GM12864 (cell line): ENCODE measurements around the gene GLOD5.

Experiments
- DNase-seq: peaks from one replicate; pipeline ENCODE4 v3.0.0-alpha.2; 2011; ENCODE audit warnings: low read depth
- H3K4me3 ChIP-seq: 2 replicates; pipeline ENCODE4 v1.5.1; 2011; ENCODE audit warnings: mild to moderate bottlenecking, low read depth, low read length, control low read depth
- TF ChIP-seq, protein P1 (sequence below): IDR thresholded peaks from 2 replicates; pipeline ENCODE4 v1.5.1; 2011; ENCODE audit warnings: low read depth, mild to moderate bottlenecking, moderate library complexity, low read length, control low read depth, inconsistent platforms; ENCODE audit errors: missing control alignments

GLOD5 gene

DNA sequence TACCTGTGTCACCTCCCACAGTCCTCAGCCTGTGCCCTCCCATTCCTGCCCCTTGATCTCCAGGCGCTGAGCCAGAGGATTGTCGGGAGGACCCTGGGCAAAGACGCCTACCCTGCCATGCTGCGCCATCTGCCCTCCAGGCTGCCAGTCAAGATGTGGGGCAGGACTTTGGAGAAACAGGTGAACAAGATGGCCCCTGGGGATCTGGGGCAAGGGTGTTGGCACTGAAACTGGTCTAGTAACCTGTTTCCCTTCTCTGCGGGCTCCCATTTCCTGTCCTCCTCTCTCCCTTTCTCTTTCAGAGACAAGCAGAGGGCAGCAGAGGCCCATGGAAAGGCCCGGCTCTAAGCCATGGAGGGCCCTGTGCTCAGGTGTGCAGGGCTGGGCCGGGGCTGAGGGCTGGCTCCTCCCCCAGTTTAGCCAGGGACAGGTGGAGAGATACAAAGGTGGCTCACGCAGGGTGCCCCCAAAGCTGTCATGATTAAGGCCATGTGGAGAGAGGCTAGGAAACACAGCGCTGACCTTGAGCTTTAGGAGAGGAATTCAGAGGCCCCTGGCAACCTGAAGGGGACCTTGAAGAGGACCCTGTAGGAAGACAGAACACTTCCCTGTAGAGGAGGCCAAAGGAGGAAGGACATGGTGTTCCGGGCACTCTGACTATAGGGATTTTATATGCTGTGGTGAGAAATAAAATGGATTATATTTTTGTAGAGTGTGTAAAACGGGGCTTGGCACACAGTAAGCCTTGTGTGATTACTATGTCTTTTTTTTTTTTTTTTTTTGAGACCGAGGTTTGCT is at the start of gene GLOD5:
GLOD5 (plus strand) TSS at position 74 of the 798 bp plus-strand sequence; CDS start at position 118, 44 bp downstream.
- TF ChIP-seq, protein P1, sequence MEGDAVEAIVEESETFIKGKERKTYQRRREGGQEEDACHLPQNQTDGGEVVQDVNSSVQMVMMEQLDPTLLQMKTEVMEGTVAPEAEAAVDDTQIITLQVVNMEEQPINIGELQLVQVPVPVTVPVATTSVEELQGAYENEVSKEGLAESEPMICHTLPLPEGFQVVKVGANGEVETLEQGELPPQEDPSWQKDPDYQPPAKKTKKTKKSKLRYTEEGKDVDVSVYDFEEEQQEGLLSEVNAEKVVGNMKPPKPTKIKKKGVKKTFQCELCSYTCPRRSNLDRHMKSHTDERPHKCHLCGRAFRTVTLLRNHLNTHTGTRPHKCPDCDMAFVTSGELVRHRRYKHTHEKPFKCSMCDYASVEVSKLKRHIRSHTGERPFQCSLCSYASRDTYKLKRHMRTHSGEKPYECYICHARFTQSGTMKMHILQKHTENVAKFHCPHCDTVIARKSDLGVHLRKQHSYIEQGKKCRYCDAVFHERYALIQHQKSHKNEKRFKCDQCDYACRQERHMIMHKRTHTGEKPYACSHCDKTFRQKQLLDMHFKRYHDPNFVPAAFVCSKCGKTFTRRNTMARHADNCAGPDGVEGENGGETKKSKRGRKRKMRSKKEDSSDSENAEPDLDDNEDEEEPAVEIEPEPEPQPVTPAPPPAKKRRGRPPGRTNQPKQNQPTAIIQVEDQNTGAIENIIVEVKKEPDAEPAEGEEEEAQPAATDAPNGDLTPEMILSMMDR: peak; percentile 17
- no peak within 1 kb of the TSS for H3K4me3 ChIP-seq
- no peak for DNase-seq

DNA sequence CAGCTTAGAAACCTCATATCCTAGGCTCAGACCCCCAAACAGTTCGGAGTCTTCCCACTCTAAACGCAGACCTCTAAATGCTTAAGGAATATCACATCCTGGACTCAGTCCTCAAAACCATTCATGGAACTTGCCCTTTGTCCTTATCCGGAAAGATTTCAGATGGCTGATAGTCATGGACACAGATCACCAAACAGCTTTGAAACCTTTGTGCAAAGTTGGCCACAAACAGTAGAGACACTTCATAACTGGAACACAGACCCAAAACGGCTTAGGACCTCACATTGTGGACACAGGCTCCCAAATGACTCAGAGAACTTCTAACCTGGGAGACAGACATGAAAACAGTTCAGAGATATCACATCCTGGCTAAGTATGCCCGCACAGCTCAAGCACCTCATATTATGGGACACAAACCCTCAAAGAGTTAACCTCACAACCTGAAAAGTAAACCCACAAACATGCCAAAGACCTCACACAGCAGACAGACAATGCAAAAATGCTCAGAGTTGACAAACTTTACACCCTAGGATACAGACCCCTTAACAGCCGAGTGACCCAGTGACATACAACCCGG is 49.5 kb upstream of the GLOD5 start:
- no peak overlapping the region for H3K4me3 ChIP-seq
- TF ChIP-seq, protein P1: no peak
- no peak for DNase-seq

DNA sequence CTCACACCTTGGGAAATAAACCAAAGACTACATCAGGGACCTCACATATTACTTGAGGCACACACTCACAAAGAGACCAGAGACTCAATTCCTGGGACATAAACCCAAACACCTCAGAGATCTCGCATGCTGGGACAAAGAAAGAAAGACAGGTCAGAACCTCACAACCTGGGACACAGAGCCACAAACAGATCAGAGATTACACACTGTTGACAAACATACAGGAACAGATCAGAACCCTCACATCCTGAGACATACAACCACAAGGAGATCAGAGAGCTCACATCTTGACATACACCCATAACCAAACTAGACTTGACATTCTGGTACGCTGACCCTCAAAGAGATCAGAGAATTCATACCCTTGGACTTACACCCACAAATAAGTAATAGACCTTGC is 47.7 kb upstream of the GLOD5 start:
- TF ChIP-seq, protein P1: no peak
- DNase-seq: no peak
- no peak overlapping the region for H3K4me3 ChIP-seq

DNA sequence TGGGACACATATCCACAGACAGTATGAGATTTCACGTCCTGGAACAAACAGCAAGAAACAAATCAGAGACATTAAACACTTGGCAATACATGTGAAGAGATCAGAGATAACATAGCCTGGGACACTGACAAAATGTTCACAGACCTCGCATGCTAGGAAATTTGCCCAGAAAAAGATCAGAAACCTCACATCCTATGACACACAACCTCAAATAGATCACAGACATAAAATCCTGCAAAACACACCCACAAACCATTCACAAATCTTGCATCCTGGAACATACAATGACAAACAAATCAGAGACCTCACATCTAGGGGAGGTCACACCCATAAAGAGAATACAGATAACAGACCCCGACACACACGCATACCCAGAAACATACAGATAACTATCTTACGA is 47.0 kb upstream of the GLOD5 start:
- no peak overlapping the region for H3K4me3 ChIP-seq
- DNase-seq: no peak
- TF ChIP-seq, protein P1: no peak

DNA sequence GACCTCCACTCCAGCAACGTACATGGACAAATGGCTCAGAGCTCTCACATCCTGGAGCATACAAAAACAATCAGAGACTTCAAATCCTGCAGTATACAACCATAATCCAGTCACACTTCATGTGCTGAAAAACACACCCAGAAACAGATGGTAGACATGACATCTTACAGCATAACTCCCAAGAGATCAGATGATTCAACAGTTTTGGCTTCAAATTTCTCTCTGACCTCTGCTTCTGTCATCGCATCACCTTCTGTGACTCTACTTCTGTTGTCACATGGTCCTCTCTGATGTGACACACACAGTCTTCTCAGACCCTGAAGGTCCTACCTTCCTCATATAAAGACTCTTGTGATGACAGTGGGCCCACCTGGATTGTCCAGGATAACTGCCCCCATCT is 46.5 kb upstream of the GLOD5 start:
- TF ChIP-seq, protein P1: no peak
- H3K4me3 ChIP-seq: no peak overlapping the region
- no peak for DNase-seq

DNA sequence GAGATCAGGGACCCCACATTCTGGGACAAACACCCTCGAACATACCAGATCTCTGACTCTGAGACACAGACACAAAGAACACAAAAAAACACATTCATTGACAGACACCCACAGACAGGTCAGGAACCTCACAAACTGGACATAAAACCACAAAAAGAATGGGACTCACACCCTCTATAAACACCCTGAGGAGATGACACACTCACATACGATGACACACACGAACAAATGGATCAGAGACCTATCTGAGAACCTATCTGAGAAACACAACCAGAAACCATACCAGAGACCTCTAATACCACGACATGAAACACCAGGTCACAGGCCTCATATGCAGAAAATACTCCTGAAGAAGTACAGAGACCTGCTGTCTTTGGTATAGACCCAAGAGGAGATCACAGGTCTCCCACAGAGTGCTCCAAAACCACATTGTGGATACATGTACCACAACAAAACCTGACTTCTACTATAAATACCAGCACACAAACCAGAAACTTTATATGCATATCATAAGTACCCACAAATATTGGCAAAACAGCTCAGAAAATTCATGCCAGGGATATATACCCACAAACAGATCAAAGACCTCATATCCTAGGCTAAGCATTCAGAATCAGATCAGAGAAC is 45.6 kb upstream of the GLOD5 start:
- no peak for DNase-seq
- TF ChIP-seq, protein P1: no peak
- no peak overlapping the region for H3K4me3 ChIP-seq
